ENCODE data around the gene IFI6.
A peak's percentile ranks its signal among the peaks of the same experiment; 100 is the strongest.

The IFI6 gene

GRCh38 chr1:27672750-27673112, 739 bp upstream of the IFI6 start:
- DNase-seq (ENCODE audit: low spot score), result peak; percentile 52

GRCh38 chr1:27669876-27670275, 2.1 kb downstream of the IFI6 start:
- DNase-seq (ENCODE audit: low spot score), result no peak

- peak; percentile 82 for DNase-seq (ENCODE audit: low spot score)
These were observed 2.9 kb downstream of the IFI6 start for GRCh38 chr1:27668808-27669723.

- DNase-seq (ENCODE audit: low spot score), result no peak
These were observed 3.7 kb downstream of the IFI6 start for GRCh38 chr1:27668121-27668807.

GRCh38 chr1:27666791-27667254, 5.2 kb downstream of the IFI6 start:
- no peak for DNase-seq (ENCODE audit: low spot score)

- DNase-seq (ENCODE audit: low spot score), result no peak
These were observed 5.7 kb downstream of the IFI6 start for GRCh38 chr1:27666294-27666693.

- no peak for DNase-seq (ENCODE audit: low spot score)
These were observed 6.9 kb downstream of the IFI6 start for GRCh38 chr1:27665016-27665651.

GRCh38 chr1:27664291-27664690, 7.7 kb downstream of the IFI6 start:
- DNase-seq (ENCODE audit: low spot score), result no peak

GRCh38 chr1:27662707-27663393, 9.1 kb downstream of the IFI6 start:
- DNase-seq (ENCODE audit: low spot score), result peak; percentile 84

- DNase-seq (ENCODE audit: low spot score), result no peak
These were observed 9.7 kb downstream of the IFI6 start for GRCh38 chr1:27662261-27662660.

- no peak for DNase-seq (ENCODE audit: low spot score)
These were observed 10.4 kb downstream of the IFI6 start for GRCh38 chr1:27661412-27662075.

GRCh38 chr1:27660300-27660835, 11.6 kb downstream of the IFI6 start:
- DNase-seq (ENCODE audit: low spot score), result no peak

- DNase-seq (ENCODE audit: low spot score), result peak; percentile 96
These were observed 12.3 kb downstream of the IFI6 start for GRCh38 chr1:27659497-27660299.

GRCh38 chr1:27658951-27659496, 13.0 kb downstream of the IFI6 start:
- peak; percentile 65 for DNase-seq (ENCODE audit: low spot score)

- DNase-seq (ENCODE audit: low spot score), result peak; percentile 82
These were observed 15.7 kb downstream of the IFI6 start for GRCh38 chr1:27656157-27656893.

GRCh38 chr1:27655151-27655937, 16.6 kb downstream of the IFI6 start:
- DNase-seq (ENCODE audit: low spot score), result no peak

GRCh38 chr1:27652111-27652864, 19.7 kb downstream of the IFI6 start:
- no peak for DNase-seq (ENCODE audit: low spot score)

Measured in GM03348 (cell line).